ENCODE data around the gene SLCO1A2.

Gene SLCO1A2

GRCh38 chr12:21330682-21331253, 3.9 kb downstream of the SLCO1A2 start:
- no peak for TF ChIP-seq CTCF (IDR thresholded peaks at IDR 0.05; ENCODE audit: low read length, missing control alignments)

DNA sequence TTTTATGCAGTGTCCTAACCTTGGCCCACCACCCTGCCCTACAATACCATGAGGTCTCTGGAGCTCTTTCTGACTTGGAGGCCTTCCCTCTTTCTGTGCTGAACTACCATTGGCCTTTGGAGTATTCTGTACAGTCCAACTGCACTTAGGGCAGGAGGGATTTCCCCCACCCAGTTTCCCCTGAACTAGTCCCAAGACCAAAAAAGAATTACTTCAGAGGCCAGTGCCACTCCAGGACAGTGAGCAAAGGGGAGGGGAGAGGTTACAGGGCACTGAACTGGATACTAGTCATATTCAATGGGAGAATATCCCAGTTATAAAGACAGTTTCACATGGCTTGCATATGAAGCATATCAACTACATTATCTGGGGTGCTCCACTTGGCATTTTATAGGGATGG, 6.1 kb downstream of the SLCO1A2 start:
- no peak for DNase-seq (ENCODE audit: low read depth)
- no peak for TF ChIP-seq CTCF (IDR thresholded peaks at IDR 0.05; ENCODE audit: low read length, missing control alignments)
- no peak overlapping the region for H3K4me3 ChIP-seq (replicated peaks; ENCODE audit: low read depth, low read length)

More at GRCh38 chr12:21330682-21331253, 3.9 kb downstream of the SLCO1A2 start:
- no peak overlapping the region for H3K4me3 ChIP-seq (replicated peaks; ENCODE audit: low read depth, low read length)
- peak; percentile 2 for DNase-seq (ENCODE audit: low read depth)

- no peak overlapping the region for H3K4me3 ChIP-seq (replicated peaks; ENCODE audit: low read depth, low read length)
- TF ChIP-seq CTCF (IDR thresholded peaks at IDR 0.05; ENCODE audit: low read length, missing control alignments): no peak
- DNase-seq (ENCODE audit: low read depth): no peak
These were observed 10.2 kb downstream of the SLCO1A2 start for GRCh38 chr12:21324551-21324950.

GRCh38 chr12:21323736-21324135, 11.0 kb downstream of the SLCO1A2 start:
- TF ChIP-seq CTCF (IDR thresholded peaks at IDR 0.05; ENCODE audit: low read length, missing control alignments): no peak
- DNase-seq (ENCODE audit: low read depth): no peak
- H3K4me3 ChIP-seq (replicated peaks; ENCODE audit: low read depth, low read length): no peak overlapping the region

- H3K4me3 ChIP-seq (replicated peaks; ENCODE audit: low read depth, low read length): no peak overlapping the region
- no peak for TF ChIP-seq CTCF (IDR thresholded peaks at IDR 0.05; ENCODE audit: low read length, missing control alignments)
- DNase-seq (ENCODE audit: low read depth): no peak
These were observed 25.9 kb downstream of the SLCO1A2 start for GRCh38 chr12:21308785-21309184.

GRCh38 chr12:21305661-21306060, 29.1 kb downstream of the SLCO1A2 start:
- TF ChIP-seq CTCF (IDR thresholded peaks at IDR 0.05; ENCODE audit: low read length, missing control alignments): no peak
- DNase-seq (ENCODE audit: low read depth): no peak
- no peak overlapping the region for H3K4me3 ChIP-seq (replicated peaks; ENCODE audit: low read depth, low read length)

- no peak overlapping the region for H3K4me3 ChIP-seq (replicated peaks; ENCODE audit: low read depth, low read length)
- no peak for DNase-seq (ENCODE audit: low read depth)
- TF ChIP-seq CTCF (IDR thresholded peaks at IDR 0.05; ENCODE audit: low read length, missing control alignments): no peak
These were observed 34.1 kb downstream of the SLCO1A2 start for GRCh38 chr12:21300632-21301031.

Data from fibroblast of pulmonary artery (primary cell).